T1000 (cell line): ENCODE measurements around the gene TCF4.
A peak's percentile ranks its signal among the peaks of the same experiment; 100 is the strongest.

Source experiments
- DNase-seq: peaks from one replicate; lab custom pipeline; 2025; ENCODE audit warnings: mixed read lengths; lab: John Stamatoyannopoulos, UW

TCF4 gene

DNA sequence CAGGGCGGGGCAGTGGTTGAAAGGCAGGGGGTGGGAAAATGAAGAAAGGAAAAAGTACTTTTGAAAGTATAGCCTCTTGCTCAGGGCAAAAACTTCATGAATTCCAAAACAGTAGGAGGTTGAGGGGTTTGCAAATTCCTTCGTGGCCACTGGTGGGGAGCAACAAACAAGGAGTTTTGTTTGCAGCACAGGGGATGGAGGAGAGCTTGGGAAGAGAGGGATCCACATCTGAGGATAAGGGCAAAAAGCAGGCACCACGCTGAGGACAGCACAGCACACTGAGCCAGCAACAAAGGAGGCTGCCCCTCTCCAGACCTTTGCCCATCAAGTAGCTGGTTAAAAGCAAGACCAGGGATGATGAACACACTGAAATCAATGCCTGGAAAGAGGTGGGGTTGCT lies 148.9 kb downstream of the TCF4 start:
- DNase-seq, result no peak

- DNase-seq, result no peak
These were observed 152.4 kb downstream of the TCF4 start for GRCh38 chr18:55435592-55435991.

DNA sequence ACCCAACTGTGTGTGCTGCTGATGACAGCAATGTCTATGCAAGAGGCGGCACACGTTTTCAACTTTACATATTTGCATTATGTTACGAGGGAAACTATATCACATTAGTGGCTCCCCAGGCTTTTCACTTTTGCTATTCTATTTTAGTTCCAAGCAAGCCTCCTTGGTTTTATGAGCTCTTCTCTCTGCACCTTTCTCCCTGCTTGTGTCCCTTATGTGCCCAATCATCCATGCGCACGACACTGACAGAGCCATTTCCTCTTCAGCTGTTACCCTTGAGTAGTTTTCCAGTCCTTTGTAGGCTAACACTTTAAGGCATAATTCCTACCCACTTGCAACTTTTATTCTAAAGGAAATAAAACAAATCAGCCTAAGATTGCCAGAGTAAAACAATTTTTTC lies 154.3 kb downstream of the TCF4 start:
- DNase-seq, result no peak

DNA sequence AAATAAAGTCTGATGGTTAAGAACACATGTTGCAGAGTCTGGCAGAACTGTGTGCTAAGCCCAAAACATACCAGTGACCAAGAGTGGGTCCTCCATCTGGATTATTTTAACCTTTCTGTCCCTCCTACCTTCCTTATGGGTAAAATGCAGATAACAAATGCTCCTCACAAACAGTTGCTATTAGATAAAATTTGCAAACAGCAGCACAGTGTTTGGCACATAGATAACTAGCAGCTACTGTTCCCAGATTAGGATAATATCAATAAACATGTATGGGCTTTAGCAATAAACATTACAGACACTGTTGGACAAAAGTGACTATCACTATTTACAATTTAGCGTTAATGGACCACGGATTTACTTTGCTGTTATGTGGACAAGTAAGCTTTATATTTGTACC lies 154.9 kb downstream of the TCF4 start:
- no peak for DNase-seq

- no peak for DNase-seq
These were observed 155.5 kb downstream of the TCF4 start for GRCh38 chr18:55432307-55433040.

GRCh38 chr18:55430026-55430425 lies 158.0 kb downstream of the TCF4 start:
- DNase-seq, result no peak

GRCh38 chr18:55427951-55428350 lies 160.0 kb downstream of the TCF4 start:
- DNase-seq, result no peak

- no peak for DNase-seq
These were observed 162.3 kb downstream of the TCF4 start for GRCh38 chr18:55425698-55426097.

GRCh38 chr18:55422456-55423180 lies 165.4 kb downstream of the TCF4 start:
- no peak for DNase-seq

GRCh38 chr18:55421615-55422419 lies 166.2 kb downstream of the TCF4 start:
- no peak for DNase-seq

- DNase-seq, result no peak
These were observed 166.7 kb downstream of the TCF4 start for GRCh38 chr18:55421308-55421614.

DNA sequence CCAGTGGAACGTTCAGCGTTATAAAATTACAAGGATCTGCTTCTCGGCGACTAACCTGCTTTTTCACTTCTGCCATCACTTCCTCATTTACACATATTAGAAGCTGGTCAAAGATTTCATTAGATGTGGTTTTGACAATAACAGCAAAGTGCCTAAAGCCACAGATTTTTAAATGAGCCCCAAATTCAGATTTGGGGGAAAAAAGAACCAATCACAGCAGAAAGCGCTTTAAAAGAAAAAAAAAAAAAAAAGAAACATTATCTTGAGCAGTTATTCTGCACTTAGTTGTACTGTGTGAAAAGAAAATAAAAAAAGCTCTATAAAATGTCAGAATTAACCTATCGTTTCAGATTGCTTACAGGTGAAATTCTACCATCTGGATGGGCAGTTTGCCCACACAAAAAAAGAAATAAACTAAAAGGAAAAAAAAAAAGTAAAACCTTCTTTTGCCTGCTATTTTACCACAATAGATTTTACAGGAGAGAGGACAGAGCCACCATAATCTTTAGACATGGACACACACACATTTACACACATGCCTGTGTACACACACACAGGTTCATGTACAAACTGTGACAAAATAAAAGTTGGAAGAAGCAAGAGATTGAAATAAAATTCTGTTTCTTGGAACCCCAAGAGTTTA lies 167.2 kb downstream of the TCF4 start:
- no peak for DNase-seq

DNA sequence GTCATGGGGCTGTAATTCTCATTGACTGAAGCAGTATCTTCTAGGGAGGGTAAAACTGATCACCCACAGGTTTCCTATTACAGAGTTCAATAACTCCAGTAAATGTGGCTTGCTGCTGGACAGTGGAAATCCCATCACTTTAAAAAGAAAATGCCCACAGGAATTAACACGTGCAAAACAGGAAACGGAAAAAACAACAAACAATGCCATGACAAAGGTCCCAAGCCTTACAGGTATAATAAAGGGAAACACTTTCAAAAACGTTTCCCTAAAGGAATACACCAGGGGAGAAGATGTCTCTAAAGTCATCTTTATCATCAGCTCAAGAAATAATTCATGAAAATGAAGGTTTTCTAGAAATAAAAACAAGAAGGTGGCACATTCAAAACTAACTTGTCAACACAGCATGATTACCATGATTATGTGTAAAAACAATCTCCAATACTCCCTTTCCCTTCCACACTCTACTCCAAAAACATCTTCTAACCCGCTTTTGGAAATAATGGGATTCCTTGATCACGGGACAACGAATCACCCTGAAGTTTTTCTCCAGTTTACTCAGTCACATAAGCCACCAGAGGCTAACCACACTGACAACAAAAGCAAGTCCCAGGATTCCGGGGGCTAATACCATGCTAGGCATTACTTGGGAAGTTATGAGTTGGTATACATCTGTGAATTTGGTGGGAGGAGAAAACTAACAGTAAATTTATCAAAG lies 167.9 kb downstream of the TCF4 start:
- no peak for DNase-seq

DNA sequence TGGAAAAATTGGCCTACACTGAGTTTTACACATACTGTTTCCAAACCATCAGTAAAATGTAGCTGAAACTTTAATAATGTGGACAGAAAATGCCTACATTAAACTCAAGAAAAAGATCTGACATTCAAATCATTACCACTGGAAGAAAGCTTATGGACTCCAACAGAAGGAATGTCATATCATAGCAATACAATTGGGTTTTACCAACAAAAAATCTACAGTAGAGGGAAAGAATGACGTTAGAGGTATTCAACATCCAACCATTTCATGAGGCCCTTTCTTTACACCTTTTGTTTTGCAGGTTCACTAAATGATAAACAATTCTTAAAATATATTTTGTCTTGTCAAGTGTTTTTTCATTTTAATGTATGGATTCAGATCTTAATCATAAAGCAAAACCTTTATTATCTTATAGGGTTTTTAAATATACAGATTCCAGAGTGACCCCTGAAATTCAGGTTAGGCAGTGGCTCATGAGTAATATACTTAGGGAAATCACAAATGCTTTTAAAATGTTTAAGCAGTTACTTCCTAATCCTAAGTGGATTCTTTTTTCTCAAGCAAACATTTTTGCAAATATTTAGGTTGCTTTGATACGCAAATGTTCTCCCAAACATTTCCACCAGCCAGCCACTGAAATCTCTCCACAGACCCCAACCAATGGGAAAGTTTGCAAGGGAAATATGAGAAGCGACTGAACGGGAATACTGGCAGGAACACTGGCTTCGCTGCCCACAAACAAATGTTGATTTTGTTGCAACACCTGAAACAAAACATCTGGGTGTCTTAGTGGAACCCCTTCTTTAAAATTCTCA lies 168.7 kb downstream of the TCF4 start:
- DNase-seq, result no peak

DNA sequence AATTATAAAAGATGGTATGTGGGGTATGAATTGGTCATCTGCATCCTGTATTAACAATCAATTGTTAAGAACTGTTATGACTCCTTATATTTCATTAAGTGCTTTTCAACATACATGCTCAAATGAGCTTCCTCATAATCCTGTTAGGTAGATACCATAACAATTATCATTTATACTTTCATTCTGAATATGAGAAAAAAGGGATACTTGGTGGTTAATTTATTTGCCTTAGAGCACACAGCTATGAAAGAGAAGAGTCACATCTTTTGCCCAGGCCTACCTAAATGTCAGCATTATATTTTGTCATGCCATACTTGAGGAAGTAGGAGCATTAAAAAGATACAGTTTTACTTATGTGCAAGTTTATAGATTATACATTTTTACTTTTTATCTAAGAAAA lies 169.6 kb downstream of the TCF4 start:
- DNase-seq, result no peak

GRCh38 chr18:55416791-55417190 lies 171.2 kb downstream of the TCF4 start:
- DNase-seq, result no peak

DNA sequence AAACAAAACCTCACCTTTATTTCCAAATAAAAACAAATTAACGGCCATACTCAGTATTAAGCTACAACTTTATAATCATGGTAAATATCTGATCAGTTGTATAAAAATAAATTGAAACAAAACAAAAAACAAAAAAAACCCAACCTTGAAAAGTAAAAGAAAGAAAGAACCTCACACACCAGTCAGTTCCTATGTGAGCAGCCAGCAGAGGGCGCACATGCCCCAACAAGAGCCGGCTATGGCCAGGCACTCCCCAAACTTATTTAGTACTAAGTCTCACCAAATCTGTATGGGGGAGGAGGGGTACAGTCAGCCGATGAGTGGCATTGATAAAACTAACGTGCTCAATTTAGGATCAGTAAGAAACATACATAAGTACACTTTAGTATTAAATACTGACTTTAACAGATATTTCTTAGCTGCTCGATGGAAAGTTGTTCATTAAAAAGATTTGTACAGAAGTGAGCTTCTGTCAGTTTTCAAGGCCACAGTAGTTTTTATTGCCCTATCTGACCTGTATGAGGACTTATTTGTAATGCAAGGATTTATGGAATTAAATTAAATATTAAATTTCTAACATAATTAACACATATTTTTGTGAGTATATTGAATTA lies 172.6 kb downstream of the TCF4 start:
- peak; percentile 23 for DNase-seq

DNA sequence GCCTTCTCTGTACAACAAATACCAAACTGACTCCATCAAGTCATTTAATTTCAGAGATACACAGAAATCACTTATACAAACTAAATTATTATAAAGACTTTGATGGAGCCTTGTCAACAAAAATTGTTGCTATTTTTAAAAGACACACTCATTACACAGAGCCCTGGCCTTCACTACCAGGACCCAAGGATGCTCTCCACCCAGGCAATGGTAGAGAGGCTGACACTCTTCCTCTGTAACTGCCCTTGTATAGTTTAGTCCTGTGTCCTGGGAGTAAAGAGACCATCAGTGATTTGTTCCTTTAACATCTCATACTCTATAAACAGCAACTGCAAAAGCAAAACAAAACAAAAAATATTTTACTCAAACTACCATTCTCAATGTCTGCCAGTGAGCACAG lies 173.5 kb downstream of the TCF4 start:
- no peak for DNase-seq

- DNase-seq, result no peak
These were observed 174.5 kb downstream of the TCF4 start for GRCh38 chr18:55413474-55413873.

DNA sequence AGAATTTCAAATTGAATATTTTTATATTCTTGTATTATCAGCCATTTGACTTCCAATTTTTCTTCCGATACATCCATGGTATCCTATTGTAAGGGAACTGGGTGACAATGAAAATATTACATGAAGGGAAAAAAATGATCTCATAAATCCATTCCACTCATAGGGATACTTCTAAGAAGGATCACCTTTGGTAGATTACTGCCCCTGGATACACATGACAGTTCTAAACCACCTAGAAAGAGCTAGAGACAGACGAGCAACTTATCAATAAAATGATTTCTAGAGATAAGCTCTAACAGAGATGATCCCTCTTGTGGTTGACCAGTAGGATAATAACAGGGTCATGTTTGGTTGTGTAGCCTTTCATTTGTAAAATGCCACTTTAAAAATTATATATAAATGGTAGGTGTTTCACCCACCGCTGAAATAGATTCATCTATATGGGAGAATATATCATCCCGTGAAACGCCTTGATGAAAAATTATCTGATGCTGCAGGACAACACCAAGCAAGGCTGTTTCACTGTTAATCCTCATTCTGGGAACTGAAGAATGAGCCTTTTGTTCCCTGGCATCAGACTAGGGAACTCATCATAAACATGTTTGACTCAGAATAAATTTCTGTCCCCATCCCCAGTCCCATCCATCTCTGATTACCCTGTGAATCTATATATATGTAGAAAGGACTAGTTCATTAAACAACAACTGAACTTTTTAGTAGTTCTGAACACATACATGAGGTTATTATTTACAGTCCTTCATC lies 180.0 kb downstream of the TCF4 start:
- DNase-seq, result no peak
